A673 (cell line): ENCODE measurements around the gene P2RY6. TPM values are rescaled to one million over a fixed set of nuclear protein-coding genes. Genes with fewer than 3 reads are reported as not detected.

Experiments used
- BruUV-seq: library from RNA; stranded (reverse); fragments of 400-500 nt; replicated peaks from 2 replicates; lab custom pipeline; 2021; lab: Mats Ljungman, UMichigan
- CTCF ChIA-PET: fragments of 300-600 bp; sonication (Branson Sonifier 250); formaldehyde crosslinking; loops from one replicate; lab custom pipeline; 2022; ENCODE audit warnings: antibody characterized with exemption; lab: Charles Lee
- POLR2A ChIA-PET: fragments of 300-600 bp; sonication (Branson Sonifier 250); formaldehyde crosslinking; loops from one replicate; lab custom pipeline; 2022; ENCODE audit warnings: antibody characterized with exemption; ENCODE audit not compliant: low non-redundant PET; lab: Charles Lee
- DNase-seq: peaks from one replicate; pipeline ENCODE4 v3.0.0-alpha.2; 2015; ENCODE audit warnings: low spot score
- H3K27ac ChIP-seq: fragments of 200-600 bp; sonication (generic); 2 replicates; pipeline ENCODE4 v1.5.1; 2016; ENCODE audit warnings: mixed run types, low read depth, mild to moderate bottlenecking, mixed read lengths, antibody characterized with exemption, low read length; ENCODE audit not compliant: poor library complexity, severe bottlenecking
- H3K27me3 ChIP-seq: fragments of 200-600 bp; sonication (generic); replicated peaks from 2 replicates; pipeline ENCODE4 v1.6.1; 2017; ENCODE audit warnings: mixed run types, low read depth, mild to moderate bottlenecking, mixed read lengths, antibody characterized with exemption, low read length; ENCODE audit not compliant: insufficient read depth, poor library complexity
- H3K36me3 ChIP-seq: fragments of 200-600 bp; sonication (generic); 2 replicates; pipeline ENCODE4 v1.6.1; 2016; ENCODE audit warnings: mixed run types, mild to moderate bottlenecking, mixed read lengths, antibody characterized with exemption, low read length; ENCODE audit not compliant: insufficient read depth, poor library complexity, severe bottlenecking
- H3K4me1 ChIP-seq: fragments of 200-600 bp; sonication (generic); 2 replicates; pipeline ENCODE4 v1.6.1; 2017; ENCODE audit warnings: mixed run types, mild to moderate bottlenecking, mixed read lengths, antibody characterized with exemption, low read length; ENCODE audit not compliant: insufficient read depth, poor library complexity, severe bottlenecking
- H3K4me3 ChIP-seq: fragments of 200-600 bp; sonication (generic); 2 replicates; pipeline ENCODE4 v1.5.1; 2016; ENCODE audit warnings: low read depth, mixed run types, mild to moderate bottlenecking, mixed read lengths, low read length; ENCODE audit not compliant: poor library complexity, severe bottlenecking
- H3K9me3 ChIP-seq: fragments of 200-600 bp; sonication (generic); 2 replicates; pipeline ENCODE4 v1.6.1; 2016; ENCODE audit warnings: mixed run types, low read depth, mild to moderate bottlenecking, mixed read lengths, antibody characterized with exemption, low read length; ENCODE audit not compliant: poor library complexity, severe bottlenecking
- CTCF ChIP-seq: fragments of 300-800, 200-600 bp; sonication (generic); conservative IDR thresholded peaks from 2 replicates; pipeline ENCODE4 v1.5.1; 2017; ENCODE audit warnings: low read depth, mild to moderate bottlenecking, antibody characterized with exemption, low read length, moderate library complexity, mixed read lengths
- EZH2 ChIP-seq: fragments of 200-600 bp; sonication (generic); IDR thresholded peaks from 2 replicates; pipeline ENCODE4 v1.6.1; 2017; ENCODE audit warnings: borderline replicate concordance, low read depth, mild to moderate bottlenecking, mixed read lengths, antibody characterized with exemption, low read length; ENCODE audit not compliant: poor library complexity, severe bottlenecking
- intact Hi-C: fragments of 100-400 bp; cut with micrococcal nuclease; formaldehyde crosslinking; loops from one replicate; pipeline ENCODE4 v1.10.0; 2022; ENCODE audit not compliant: unreplicated experiment
- total RNA-seq: library from RNA; stranded (reverse); gene quantifications from 2 replicates; pipeline ENCODE4 v1.2.3, GENCODE V29; 2021

The P2RY6 gene
- total RNA-seq, 1 experiment from 2014 or later = 0.43 TPM

GRCh38 chr11:73333173-73333572 lies 61.0 kb downstream of the P2RY6 start:
- H3K36me3 ChIP-seq = no peaks in the 10 kb centered on the region
- intact Hi-C loops = no loop called here
- TF ChIP-seq EZH2 (no peak), CTCF (no peak)
- H3K4me3 ChIP-seq = no peak overlapping the region
- H3K27me3 ChIP-seq = no peaks in the 10 kb centered on the region
- BruUV-seq = no TSS peak
- DNase-seq = no peak
- H3K27ac ChIP-seq = peak overlapping the region; percentile 70
- peaks cover 36% of the 10 kb centered on the region for H3K4me1 ChIP-seq
- CTCF ChIA-PET = no interaction called here
- no peaks in the 10 kb centered on the region for H3K9me3 ChIP-seq
- POLR2A ChIA-PET = no interaction called here

- CTCF ChIA-PET = interaction anchor here (0.6 to 0.8 kb wide), 2 partner anchors 26 to 29 kb away, joined by 3 read pairs; no protein-coding TSS in a partner anchor
- H3K27me3 ChIP-seq = no peaks in the 10 kb centered on the region
- no TSS peak for BruUV-seq
- no peaks in the 10 kb centered on the region for H3K9me3 ChIP-seq
- no peak overlapping the region for H3K4me3 ChIP-seq
- TF ChIP-seq EZH2 (no peak), CTCF (no peak)
- H3K4me1 ChIP-seq = peaks cover 36% of the 10 kb centered on the region
- H3K36me3 ChIP-seq = no peaks in the 10 kb centered on the region
- POLR2A ChIA-PET = no interaction called here
- DNase-seq = no peak
- intact Hi-C loops = no loop called here
- H3K27ac ChIP-seq = peak overlapping the region; percentile 70
These were observed 61.7 kb downstream of the P2RY6 start for GRCh38 chr11:73333640-73334383.

- ChIA-PET POLR2A (interaction anchor here (0.6 kb wide), 1 partner anchor 378 kb away, joined by 3 read pairs; no protein-coding TSS in a partner anchor), CTCF (interaction anchor here (0.6 to 2.2 kb wide), 31 partner anchors 7 to 744 kb away, joined by 3 to 60 read pairs (median 5); partner anchors contain the start of gene P2RY6)
- TF ChIP-seq CTCF = no peak
- no peak for TF ChIP-seq EZH2
- no TSS peak for BruUV-seq
- peak; percentile 45 for DNase-seq
- no peaks in the 10 kb centered on the region for H3K27me3 ChIP-seq
- H3K4me1 ChIP-seq = peaks cover 36% of the 10 kb centered on the region
- no peak overlapping the region for H3K4me3 ChIP-seq
- intact Hi-C loops = loop anchor here (1.0 to 5.0 kb wide), 4 partner anchors 27 to 502 kb away; no protein-coding TSS in a partner anchor
- peak overlapping the region; percentile 70 for H3K27ac ChIP-seq
- no peaks in the 10 kb centered on the region for H3K36me3 ChIP-seq
- H3K9me3 ChIP-seq = no peaks in the 10 kb centered on the region
These were observed 62.5 kb downstream of the P2RY6 start for GRCh38 chr11:73334384-73335203.
